SK-N-SH (cell line): ENCODE results near the gene LRRC32.

Experiments
- CHD2 ChIP-seq: fragments of 150-350 bp; IDR thresholded peaks from 2 replicates; pipeline ENCODE4 v1.6.1; 2018; ENCODE audit warnings: low read length; ENCODE audit not compliant: partially characterized antibody
- CTCF ChIP-seq: fragments of 200-600 bp; sonication (generic); IDR thresholded peaks from 2 replicates; pipeline ENCODE4 v1.6.1; 2017; ENCODE audit warnings: antibody characterized with exemption, mild to moderate bottlenecking, moderate library complexity
- EP300 ChIP-seq, 2 experiments: IDR thresholded peaks; 2 replicates each; pipeline versions ENCODE4 v1.4.0 to v1.6.1; 2012; ENCODE audit warnings: borderline replicate concordance in 1 of 2, low read depth in 1 of 2, low read length in 1 of 2
- FOXM1 ChIP-seq: IDR thresholded peaks from 2 replicates; pipeline ENCODE4 v1.4.0; 2012; ENCODE audit warnings: low read depth, mild to moderate bottlenecking
- GABPA ChIP-seq: IDR thresholded peaks from 2 replicates; pipeline ENCODE4 v1.4.0; 2012; ENCODE audit warnings: low read depth, mild to moderate bottlenecking
- IRF3 ChIP-seq: fragments of 150-350 bp; IDR thresholded peaks from 2 replicates; pipeline ENCODE4 v1.6.1; 2016; ENCODE audit warnings: mild to moderate bottlenecking, low read depth, low read length
- JUND ChIP-seq: IDR thresholded peaks from 2 replicates; pipeline ENCODE4 v1.4.0; 2012
- MXI1 ChIP-seq: IDR thresholded peaks from 2 replicates; pipeline ENCODE4 v1.6.1; 2012; ENCODE audit warnings: mild to moderate bottlenecking, low read depth, low read length, improper control_type of control experiment
- NFIC ChIP-seq: IDR thresholded peaks from 2 replicates; pipeline ENCODE4 v1.4.0; 2012; ENCODE audit warnings: borderline replicate concordance
- POLR2AphosphoS5 ChIP-seq: IDR thresholded peaks from 2 replicates; pipeline ENCODE4 v1.6.1; 2012; ENCODE audit warnings: low read depth, low read length
- TAF1 ChIP-seq: IDR thresholded peaks from 2 replicates; pipeline ENCODE4 v1.6.1; 2012; ENCODE audit warnings: low read depth, mild to moderate bottlenecking, low read length, moderate library complexity, borderline replicate concordance
- TEAD4 ChIP-seq: IDR thresholded peaks from 2 replicates; pipeline ENCODE4 v1.4.0; 2012; ENCODE audit warnings: mild to moderate bottlenecking, borderline replicate concordance; ENCODE audit not compliant: insufficient read depth

GRCh38 chr11:76658651-76659650 is 11.6 kb downstream of the LRRC32 start:
- no peak for TF ChIP-seq GABPA
- no peak for TF ChIP-seq TAF1
- no peak for TF ChIP-seq NFIC
- no peak for TF ChIP-seq POLR2AphosphoS5
- no peak for TF ChIP-seq EP300 (IDR thresholded peaks at IDR 0.05; ENCODE audit: borderline replicate concordance in 1 of 2, low read depth in 1 of 2, low read length in 1 of 2)
- TF ChIP-seq IRF3, result no peak
- no peak for TF ChIP-seq CTCF
- TF ChIP-seq FOXM1, result no peak
- TF ChIP-seq JUND, result no peak
- TF ChIP-seq MXI1, result no peak
- no peak for TF ChIP-seq CHD2
- TF ChIP-seq TEAD4, result no peak
